SU-DHL-6 (cell line): ENCODE measurements around the gene KLKB1.

Experiments used
- H2AFZ ChIP-seq: fragments of 200-600 bp; sonication (generic); 2 replicates; pipeline ENCODE4 v1.6.1; 2014; ENCODE audit warnings: low read depth, mild to moderate bottlenecking, moderate library complexity, mixed read lengths, antibody characterized with exemption, low read length; ENCODE audit not compliant: severe bottlenecking
- H3F3A ChIP-seq: fragments of 200-600 bp; shearing (Covaris generic); 2 replicates; pipeline ENCODE4 v1.6.0; 2016; ENCODE audit warnings: antibody characterized with exemption, mild to moderate bottlenecking; ENCODE audit not compliant: insufficient read depth
- H3K27ac ChIP-seq: fragments of 200-600 bp; sonication (generic); 2 replicates; pipeline ENCODE4 v1.5.1; 2016; ENCODE audit warnings: low read depth, mild to moderate bottlenecking, low read length, moderate library complexity, mixed read lengths
- H3K27me3 ChIP-seq: fragments of 200-600 bp; sonication (generic), shearing (Covaris generic); 2 replicates; pipeline ENCODE4 v1.6.0; 2014; ENCODE audit warnings: mild to moderate bottlenecking, low read length
- H3K36me3 ChIP-seq: fragments of 200-600 bp; sonication (generic); 2 replicates; pipeline ENCODE4 v1.6.1; 2014; ENCODE audit warnings: mild to moderate bottlenecking, low read length, mixed read lengths
- H3K4me2 ChIP-seq: fragments of 300-600, 200-600 bp; shearing (Covaris generic), sonication (generic); 2 replicates; pipeline ENCODE4 v1.6.0; 2014; ENCODE audit warnings: low read length, low read depth, mild to moderate bottlenecking; ENCODE audit not compliant: poor library complexity, severe bottlenecking
- H3K4me3 ChIP-seq: fragments of 200-600 bp; sonication (generic); 2 replicates; pipeline ENCODE4 v1.5.1; 2014; ENCODE audit warnings: antibody characterized with exemption, low read length, mild to moderate bottlenecking, mixed read lengths; ENCODE audit not compliant: insufficient read depth, poor library complexity, severe bottlenecking
- H3K79me2 ChIP-seq: fragments of 200-600 bp; sonication (generic); 2 replicates; pipeline ENCODE4 v1.6.1; 2014; ENCODE audit warnings: mild to moderate bottlenecking, low read length, moderate library complexity; ENCODE audit not compliant: insufficient read depth
- H3K9ac ChIP-seq: fragments of 200-600 bp; sonication (generic); 2 replicates; pipeline ENCODE4 v1.7.0; 2014; ENCODE audit warnings: mild to moderate bottlenecking, low read length
- H3K9me2 ChIP-seq: fragments of 200-600 bp; sonication (generic); replicated peaks from 2 replicates; pipeline ENCODE4 v1.6.1; 2014; ENCODE audit warnings: low read length; ENCODE audit not compliant: insufficient read depth
- H3K9me3 ChIP-seq: fragments of 200-600 bp; sonication (generic); 2 replicates; pipeline ENCODE4 v1.6.1; 2014; ENCODE audit warnings: low read length, mixed read lengths; ENCODE audit not compliant: insufficient read depth
- H4K20me1 ChIP-seq: fragments of 200-600 bp; sonication (generic); 2 replicates; pipeline ENCODE4 v1.6.1; 2014; ENCODE audit warnings: low read depth, mild to moderate bottlenecking, antibody characterized with exemption, low read length, moderate library complexity, mixed read lengths
- EZH2phosphoT487 ChIP-seq: fragments of 200-600 bp; sonication (generic), shearing (Covaris generic); conservative IDR thresholded peaks from 2 replicates; pipeline ENCODE4 v1.6.1; 2018; ENCODE audit warnings: mild to moderate bottlenecking, antibody characterized with exemption, low read length, moderate library complexity, mixed read lengths
- TF ChIP-seq, protein P1 (sequence below): fragments of 200-600 bp; sonication (generic); IDR thresholded peaks from one replicate; pipeline ENCODE4 v1.5.1; 2017; ENCODE audit warnings: antibody characterized with exemption, mild to moderate bottlenecking, low read length, moderate library complexity; ENCODE audit not compliant: insufficient read depth, poor library complexity, severe bottlenecking

The KLKB1 gene

DNA sequence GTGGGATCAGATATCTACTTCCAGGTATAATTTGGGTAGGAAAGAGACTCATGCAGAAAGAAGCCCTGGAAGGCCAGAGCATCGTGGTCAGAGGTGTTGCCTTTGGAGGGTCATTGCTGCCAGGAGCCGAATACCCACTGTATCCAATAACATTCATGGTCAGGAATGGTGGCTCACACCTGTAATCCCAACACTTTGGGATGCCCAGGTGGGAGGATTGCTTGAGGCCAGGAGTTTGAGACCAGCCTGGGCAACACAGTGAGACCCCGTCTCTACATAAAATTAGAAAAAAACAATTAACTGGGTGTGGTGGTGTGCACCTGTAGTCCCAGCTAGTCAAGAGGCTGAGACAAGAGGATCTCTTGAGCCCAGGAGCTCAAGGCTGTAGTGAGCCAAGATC, 27.8 kb downstream of the KLKB1 start:
- Histone ChIP-seq H3K9ac (no peak overlapping the region), H3K9me2 (no peaks in the 10 kb centered on the region), H3K4me3 (no peak overlapping the region), H2AFZ (no peak overlapping the region), H3K4me2 (no peak overlapping the region), H3K27me3 (no peaks in the 10 kb centered on the region), H3K27ac (no peak overlapping the region), H4K20me1 (no peaks in the 10 kb centered on the region), H3F3A (no peaks in the 10 kb centered on the region), H3K9me3 (no peaks in the 10 kb centered on the region), H3K79me2 (no peaks in the 10 kb centered on the region), H3K36me3 (no peaks in the 10 kb centered on the region)
- TF ChIP-seq EZH2phosphoT487: no peak
- TF ChIP-seq, protein P1, sequence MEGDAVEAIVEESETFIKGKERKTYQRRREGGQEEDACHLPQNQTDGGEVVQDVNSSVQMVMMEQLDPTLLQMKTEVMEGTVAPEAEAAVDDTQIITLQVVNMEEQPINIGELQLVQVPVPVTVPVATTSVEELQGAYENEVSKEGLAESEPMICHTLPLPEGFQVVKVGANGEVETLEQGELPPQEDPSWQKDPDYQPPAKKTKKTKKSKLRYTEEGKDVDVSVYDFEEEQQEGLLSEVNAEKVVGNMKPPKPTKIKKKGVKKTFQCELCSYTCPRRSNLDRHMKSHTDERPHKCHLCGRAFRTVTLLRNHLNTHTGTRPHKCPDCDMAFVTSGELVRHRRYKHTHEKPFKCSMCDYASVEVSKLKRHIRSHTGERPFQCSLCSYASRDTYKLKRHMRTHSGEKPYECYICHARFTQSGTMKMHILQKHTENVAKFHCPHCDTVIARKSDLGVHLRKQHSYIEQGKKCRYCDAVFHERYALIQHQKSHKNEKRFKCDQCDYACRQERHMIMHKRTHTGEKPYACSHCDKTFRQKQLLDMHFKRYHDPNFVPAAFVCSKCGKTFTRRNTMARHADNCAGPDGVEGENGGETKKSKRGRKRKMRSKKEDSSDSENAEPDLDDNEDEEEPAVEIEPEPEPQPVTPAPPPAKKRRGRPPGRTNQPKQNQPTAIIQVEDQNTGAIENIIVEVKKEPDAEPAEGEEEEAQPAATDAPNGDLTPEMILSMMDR: no peak

DNA sequence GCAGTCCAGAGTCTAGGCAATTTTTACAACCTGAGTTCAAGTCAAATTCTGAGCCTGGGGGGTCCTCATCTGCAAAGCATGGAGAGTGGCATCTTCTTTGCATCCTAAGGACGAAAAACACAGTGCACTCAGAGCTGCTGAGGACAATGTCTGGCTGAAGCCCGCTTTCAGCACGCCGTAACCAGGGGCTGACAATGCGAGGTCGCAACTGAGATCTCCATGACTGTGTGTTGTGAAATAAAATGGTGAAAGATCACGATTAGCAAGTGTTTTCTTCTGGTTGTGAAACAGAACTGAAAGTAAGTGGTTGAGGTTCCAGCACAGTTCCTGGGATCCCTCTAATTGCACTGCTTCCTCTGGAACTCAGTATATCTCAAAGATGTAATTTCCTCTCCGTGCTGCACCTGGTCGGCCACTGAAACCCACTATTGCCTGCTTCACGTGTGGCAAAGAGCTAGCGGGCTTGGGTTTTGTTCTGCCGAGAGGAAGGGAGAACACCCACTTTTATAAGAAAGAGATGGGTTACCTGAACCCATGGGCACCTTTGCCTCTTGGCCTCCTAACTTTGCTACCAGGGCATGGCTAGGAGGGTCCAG, 31.0 kb downstream of the KLKB1 start:
- TF ChIP-seq EZH2phosphoT487: no peak
- TF ChIP-seq, protein P1: no peak
- no peaks in the 10 kb centered on the region for H3K27me3 ChIP-seq
- no peak overlapping the region for H3K27ac ChIP-seq
- H3F3A ChIP-seq: no peaks in the 10 kb centered on the region
- H3K79me2 ChIP-seq: no peaks in the 10 kb centered on the region
- no peak overlapping the region for H3K4me2 ChIP-seq
- no peak overlapping the region for H2AFZ ChIP-seq
- H3K4me3 ChIP-seq: no peak overlapping the region
- H3K9me3 ChIP-seq: no peaks in the 10 kb centered on the region
- no peaks in the 10 kb centered on the region for H3K9me2 ChIP-seq
- no peaks in the 10 kb centered on the region for H4K20me1 ChIP-seq
- H3K9ac ChIP-seq: no peak overlapping the region
- no peaks in the 10 kb centered on the region for H3K36me3 ChIP-seq

DNA sequence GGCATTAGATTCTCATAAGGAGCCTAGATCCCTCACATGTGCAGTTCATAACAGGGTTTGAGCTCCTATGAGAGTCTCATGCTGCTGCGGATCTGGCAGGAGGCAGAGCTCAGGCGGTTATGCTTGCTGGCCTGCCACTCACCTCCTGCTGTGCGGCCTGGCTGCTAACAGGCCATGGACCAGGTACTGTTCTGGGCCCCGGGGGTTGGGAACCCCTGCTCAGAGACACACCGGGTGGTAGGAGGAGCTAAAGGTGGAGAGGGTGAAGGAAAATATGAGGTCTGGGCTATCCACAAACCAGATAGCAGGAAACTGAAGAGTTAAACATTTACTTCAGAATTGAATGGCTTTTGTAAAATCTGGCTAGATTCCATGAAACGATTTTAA, 32.8 kb downstream of the KLKB1 start:
- Histone ChIP-seq H3K36me3 (no peaks in the 10 kb centered on the region), H3K4me2 (no peak overlapping the region), H3K9me3 (no peaks in the 10 kb centered on the region), H4K20me1 (no peaks in the 10 kb centered on the region), H3F3A (no peaks in the 10 kb centered on the region), H3K27me3 (no peaks in the 10 kb centered on the region), H3K9me2 (no peaks in the 10 kb centered on the region), H2AFZ (no peak overlapping the region), H3K27ac (no peak overlapping the region), H3K4me3 (no peak overlapping the region), H3K79me2 (no peaks in the 10 kb centered on the region), H3K9ac (no peak overlapping the region)
- TF ChIP-seq, protein P1: no peak
- no peak for TF ChIP-seq EZH2phosphoT487
